Lower lobe of right lung (tissue), 2 donors: ENCODE results near the gene DUSP3. TPM values are rescaled to one million over a fixed set of nuclear protein-coding genes. Genes with fewer than 3 reads are reported as not detected.
A peak's percentile ranks its signal among the peaks of the same experiment; 100 is the strongest.

Source experiments
- ATAC-seq, 2 donors: fragments of 200-7000 bp; cut with Tn5 transposase; one replicate each; pipeline ENCODE4 v1.9.1; 2020 to 2022; ENCODE audit warnings: mild to moderate bottlenecking in 2 of 2, moderate library complexity in 2 of 2
- DNase-seq: peaks from one replicate; pipeline ENCODE4 v3.0.0-alpha.2; 2020
- H3K27ac ChIP-seq: fragments of 200-600 bp; one replicate; pipeline ENCODE4 v1.8.0; 2022
- H3K27me3 ChIP-seq: fragments of 200-600 bp; one replicate; pipeline ENCODE4 v1.8.0; 2022; ENCODE audit warnings: low read depth
- H3K36me3 ChIP-seq: fragments of 200-600 bp; one replicate; pipeline ENCODE4 v1.8.0; 2022; ENCODE audit warnings: mild to moderate bottlenecking
- H3K4me1 ChIP-seq: fragments of 200-600 bp; one replicate; pipeline ENCODE4 v1.8.0; 2022
- H3K4me3 ChIP-seq: fragments of 200-600 bp; one replicate; pipeline ENCODE4 v1.8.0; 2022; ENCODE audit warnings: mild to moderate bottlenecking
- H3K9me3 ChIP-seq: fragments of 200-600 bp; one replicate; pipeline ENCODE4 v1.8.0; 2022
- CTCF ChIP-seq: fragments of 200-600 bp; IDR thresholded peaks from one replicate; pipeline ENCODE4 v1.8.0; 2022; ENCODE audit warnings: antibody characterized with exemption, mild to moderate bottlenecking
- intact Hi-C: fragments of 100-400 bp; cut with DNase I; formaldehyde crosslinking; loops from one replicate; pipeline ENCODE4 v1.11.0; 2022
- total RNA-seq: library from RNA; stranded (reverse); fragmentation: NEBNext Ultra II Directional; extraction: Animal tissue kit (Norgen Biotek cat#: 25700); gene quantifications from one replicate; pipeline ENCODE4 v1.2.1, GENCODE V29; 2021
- donor health status: DM: no; HTN: yes; CAD: no; lungs with severe emphysema.

The DUSP3 gene
- total RNA-seq, 1 donor from 2014 or later: 92.9 TPM

- ATAC-seq: no peak
- Histone ChIP-seq H3K36me3 (no peaks in the 10 kb centered on the region), H3K4me1 (peaks cover 13% of the 10 kb centered on the region), H3K4me3 (no peak overlapping the region), H3K27me3 (no peaks in the 10 kb centered on the region), H3K27ac (no peak overlapping the region), H3K9me3 (no peaks in the 10 kb centered on the region)
- intact Hi-C loops: no loop called here
- DNase-seq: no peak
- no peak for TF ChIP-seq CTCF
Observed at GRCh38 chr17:43782913-43783680, 4.3 kb upstream of the DUSP3 start.

DNA sequence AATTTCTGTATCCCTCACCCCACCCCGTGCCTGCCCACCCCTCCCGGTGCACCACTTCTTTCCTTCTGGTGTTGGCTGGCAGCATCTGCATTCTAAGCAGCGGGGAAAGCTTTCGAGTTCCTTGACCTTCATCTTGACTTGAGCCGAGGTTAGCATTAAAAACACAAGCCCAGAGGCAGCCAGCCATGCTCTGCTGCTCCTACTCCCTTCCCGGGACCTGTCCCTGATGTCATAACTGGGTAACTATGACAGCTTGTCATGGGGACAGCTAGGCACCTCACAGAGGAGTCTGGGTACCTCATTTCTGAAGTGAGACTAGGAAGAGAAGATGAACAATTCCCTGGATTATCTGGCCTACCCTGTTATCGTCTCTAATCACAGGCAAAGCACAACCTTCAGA, 1.4 kb upstream of the DUSP3 start, which contains the start of gene CFAP97D1:
CFAP97D1 (plus strand) TSS at position 301 of the 400 bp plus-strand sequence; CDS start at position 329, 28 bp downstream.
- no peaks in the 10 kb centered on the region for H3K9me3 ChIP-seq
- H3K4me3 ChIP-seq: peak within 1 kb of the TSS; percentile 95
- intact Hi-C loops: no loop called here
- H3K27me3 ChIP-seq: no peaks in the 10 kb centered on the region
- peaks cover 38% of the 10 kb centered on the region for H3K4me1 ChIP-seq
- no peak for DNase-seq
- no peak for ATAC-seq
- peak within 1 kb of the TSS; percentile 100 for H3K27ac ChIP-seq
- peaks cover 16% of the 10 kb centered on the region for H3K36me3 ChIP-seq
- no peak for TF ChIP-seq CTCF

DNA sequence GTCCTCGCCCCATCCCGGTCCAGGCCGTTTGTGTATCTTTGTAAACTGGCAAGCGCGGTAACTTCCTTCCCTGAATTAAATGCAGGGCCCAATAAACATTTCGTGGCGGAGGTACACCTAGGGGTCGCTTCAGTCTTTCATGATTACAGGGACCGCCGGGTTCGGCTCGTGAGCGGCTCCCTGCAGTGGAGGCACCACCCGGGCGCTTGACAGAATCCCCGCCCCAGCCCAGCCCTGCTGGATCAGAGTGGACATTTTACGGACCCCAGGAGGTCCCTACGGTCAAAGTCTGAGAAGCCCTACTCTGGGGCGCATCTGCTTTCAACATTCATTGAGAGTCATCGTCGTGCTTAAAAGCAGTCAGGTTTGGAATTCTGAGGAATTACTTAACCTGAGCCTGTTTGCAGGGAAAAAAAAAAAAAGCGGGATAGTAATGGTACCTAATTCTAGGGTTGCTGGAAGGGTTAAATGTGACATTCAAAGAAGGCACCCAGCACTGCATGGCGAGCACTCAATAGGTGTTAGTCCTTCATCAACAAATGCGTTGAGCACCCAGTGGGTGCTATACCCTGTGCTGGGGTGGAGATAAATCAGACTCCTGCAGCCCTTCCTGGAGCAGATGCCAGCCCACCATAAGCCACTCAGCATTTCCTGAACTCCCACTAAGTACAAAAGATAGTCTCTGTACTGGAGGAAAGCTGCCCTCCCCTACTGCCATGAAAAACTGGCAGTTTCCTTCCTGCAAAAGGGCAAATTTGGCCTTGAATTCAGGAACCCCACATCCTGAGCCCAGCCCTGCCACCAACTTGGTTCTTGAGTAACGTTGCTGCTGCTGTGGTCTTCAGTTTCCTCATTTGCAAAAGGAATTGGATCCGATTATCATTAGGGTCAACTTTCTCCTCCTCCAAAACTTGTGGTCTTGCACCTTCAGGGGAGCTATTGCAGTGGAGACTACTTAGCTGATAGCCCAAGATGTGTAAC, 658 bp upstream of the DUSP3 start:
- no peak for DNase-seq
- peaks cover 45% of the 10 kb centered on the region for H3K4me1 ChIP-seq
- H3K36me3 ChIP-seq: peaks cover 23% of the 10 kb centered on the region
- peak overlapping the region; percentile 95 for H3K4me3 ChIP-seq
- peak overlapping the region; percentile 100 for H3K27ac ChIP-seq
- H3K27me3 ChIP-seq: no peaks in the 10 kb centered on the region
- intact Hi-C loops: no loop called here
- peak; percentile 4 to 9 for ATAC-seq
- no peaks in the 10 kb centered on the region for H3K9me3 ChIP-seq
- TF ChIP-seq CTCF: peak; percentile 9

DNA sequence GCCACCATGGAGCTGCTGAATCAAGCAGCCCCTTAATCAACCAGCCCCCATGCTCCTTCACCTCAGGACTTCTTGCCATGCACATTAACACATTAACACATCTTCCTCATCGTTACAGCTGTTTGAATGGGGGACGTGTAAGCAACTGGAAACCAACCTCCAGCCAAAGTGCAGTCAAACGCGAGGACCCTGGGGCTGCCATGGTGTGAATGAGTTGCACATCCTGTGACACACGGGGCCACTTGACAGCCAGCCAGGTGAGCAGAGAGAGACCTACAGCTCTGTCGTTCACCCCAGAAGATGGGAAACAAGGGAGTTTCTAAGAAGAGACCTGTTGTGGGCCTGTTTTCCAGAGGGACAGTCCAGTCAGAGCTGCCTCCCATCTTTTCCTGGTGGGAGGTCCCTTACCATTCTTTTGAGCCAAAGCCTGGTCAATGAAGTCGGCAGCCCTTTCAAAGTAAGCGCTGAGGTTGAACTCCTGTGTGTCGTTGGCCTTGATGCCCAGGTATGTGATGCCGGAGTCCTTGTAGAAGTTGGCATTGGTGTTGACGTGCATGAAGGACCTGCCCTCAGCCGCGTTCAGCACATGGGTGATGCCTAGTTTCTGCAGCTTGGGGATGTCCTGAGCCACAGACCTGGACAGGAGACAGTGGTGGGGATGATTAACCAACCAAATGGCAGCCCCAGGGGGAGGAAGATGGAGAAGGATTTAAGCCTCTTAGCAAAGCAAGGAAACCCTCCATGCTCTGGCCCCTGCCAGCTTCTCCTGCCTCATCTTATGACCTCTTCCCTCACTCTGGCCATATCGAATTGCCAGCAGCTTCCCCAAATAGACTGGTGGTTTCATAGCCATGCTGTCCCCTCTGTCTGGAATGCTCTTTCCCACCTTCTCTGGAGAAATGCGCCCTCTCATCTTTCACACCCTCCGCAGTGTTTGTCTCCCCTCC, 4.2 kb downstream of the DUSP3 start:
- peaks cover 48% of the 10 kb centered on the region for H3K4me1 ChIP-seq

More for the DNA sequence above, 4.2 kb downstream of the DUSP3 start:
- no peak overlapping the region for H3K4me3 ChIP-seq
- TF ChIP-seq CTCF: no peak
- H3K27ac ChIP-seq: no peak overlapping the region
- no peaks in the 10 kb centered on the region for H3K27me3 ChIP-seq
- peaks cover 71% of the 10 kb centered on the region for H3K36me3 ChIP-seq
- H3K9me3 ChIP-seq: no peaks in the 10 kb centered on the region
- no peak for DNase-seq
- intact Hi-C loops: no loop called here
- no peak for ATAC-seq
